GM19463 (cell line): ENCODE data around the gene CCDC178.

Experiments used
- ATAC-seq: cut with Tn5 transposase; IDR thresholded peaks from one replicate; pipeline ENCODE4 v1.9.1; 2021; ENCODE audit warnings: mild to moderate bottlenecking, moderate library complexity; ENCODE audit not compliant: unreplicated experiment

The CCDC178 gene

GRCh38 chr18:32891130-32891529, 549.4 kb downstream of the CCDC178 start:
- no peak for ATAC-seq

GRCh38 chr18:32889615-32890593, 550.6 kb downstream of the CCDC178 start:
- no peak for ATAC-seq

GRCh38 chr18:32888306-32888705, 552.2 kb downstream of the CCDC178 start:
- ATAC-seq = no peak
